GM23338 (cell line): ENCODE measurements around the gene UPF2. TPM values are rescaled to one million over a fixed set of nuclear protein-coding genes. Genes with fewer than 3 reads are reported as not detected.

Experiments used
- ATAC-seq: fragments of 200-7000 bp; cut with Tn5 transposase; 3 replicates; pipeline ENCODE4 v1.9.1; 2020
- DNase-seq: peaks from one replicate; pipeline ENCODE4 v3.0.0-alpha.2; 2015; ENCODE audit warnings: low spot score
- H2AFZ ChIP-seq: fragments of 200-600 bp; sonication (generic); 2 replicates; pipeline ENCODE4 v1.8.0; 2016; ENCODE audit warnings: antibody characterized with exemption, mild to moderate bottlenecking, moderate library complexity
- H3F3A ChIP-seq: fragments of 200-600 bp; sonication (generic); replicated peaks from 2 replicates; pipeline ENCODE4 v1.8.0; 2017; ENCODE audit warnings: antibody characterized with exemption, mixed run types, low read depth
- H3K27ac ChIP-seq: fragments of 200-600 bp; sonication (generic); 2 replicates; pipeline ENCODE4 v1.6.1; 2016; ENCODE audit warnings: low read depth
- H3K27me3 ChIP-seq: fragments of 200-600 bp; sonication (generic); 2 replicates; pipeline ENCODE4 v1.8.0; 2016; ENCODE audit warnings: mild to moderate bottlenecking, mixed run types, moderate library complexity; ENCODE audit not compliant: insufficient read depth
- H3K36me3 ChIP-seq: fragments of 200-600 bp; sonication (generic); 2 replicates; pipeline ENCODE4 v1.8.0; 2016; ENCODE audit warnings: mild to moderate bottlenecking; ENCODE audit not compliant: insufficient read depth
- H3K4me1 ChIP-seq: fragments of 200-600 bp; sonication (generic); 2 replicates; pipeline ENCODE4 v1.8.0; 2016; ENCODE audit warnings: mild to moderate bottlenecking, moderate library complexity; ENCODE audit not compliant: insufficient read depth
- H3K4me2 ChIP-seq: fragments of 200-600 bp; sonication (generic); 2 replicates; pipeline ENCODE4 v1.7.1; 2017; ENCODE audit warnings: mixed run types
- H3K4me3 ChIP-seq: fragments of 200-600 bp; sonication (generic); 2 replicates; pipeline ENCODE4 v1.6.1; 2016; ENCODE audit warnings: mixed run types
- H3K79me2 ChIP-seq: fragments of 200-600 bp; sonication (generic); replicated peaks from 2 replicates; pipeline ENCODE4 v1.8.0; 2017; ENCODE audit warnings: mild to moderate bottlenecking; ENCODE audit not compliant: insufficient read depth
- H3K9me2 ChIP-seq: fragments of 200-600 bp; sonication (generic); 2 replicates; pipeline ENCODE4 v1.8.0; 2017; ENCODE audit not compliant: insufficient read depth
- H4K20me1 ChIP-seq: fragments of 200-600 bp; sonication (generic); replicated peaks from 2 replicates; pipeline ENCODE4 v1.8.0; 2017; ENCODE audit warnings: mild to moderate bottlenecking; ENCODE audit not compliant: insufficient read depth
- H3K27ac Mint-ChIP-seq: 2 replicates; pipeline ENCODE4 v1.8.0; 2020; ENCODE audit warnings: inconsistent platforms, mild to moderate bottlenecking, moderate library complexity, mixed read lengths
- H3K27me3 Mint-ChIP-seq: 3 replicates; pipeline ENCODE4 v1.8.0; 2022; ENCODE audit warnings: low read depth, mild to moderate bottlenecking, moderate library complexity, mixed read lengths, inconsistent platforms; ENCODE audit not compliant: insufficient read depth, poor library complexity
- H3K36me3 Mint-ChIP-seq: 3 replicates; pipeline ENCODE4 v1.8.0; 2021; ENCODE audit warnings: low read depth, mild to moderate bottlenecking, inconsistent platforms, moderate library complexity, mixed read lengths
- H3K4me1 Mint-ChIP-seq: 3 replicates; pipeline ENCODE4 v1.8.0; 2020; ENCODE audit warnings: mild to moderate bottlenecking, inconsistent platforms, mixed read lengths
- H3K4me3 Mint-ChIP-seq: 3 replicates; pipeline ENCODE4 v1.8.0; 2021; ENCODE audit warnings: moderate library complexity, mild to moderate bottlenecking, inconsistent platforms, mixed read lengths
- H3K9me3 Mint-ChIP-seq: 3 replicates; pipeline ENCODE4 v1.8.0; 2020; ENCODE audit warnings: moderate library complexity, mild to moderate bottlenecking, inconsistent platforms, mixed read lengths
- CTCF ChIP-seq, 2 experiments: fragments of 200-600 bp in 1 of 2; sonication (generic) in 1 of 2; conservative IDR thresholded peaks; 2 replicates each; pipeline versions ENCODE4 v1.5.1 to v1.6.1; 2016 to 2017; ENCODE audit warnings: antibody characterized with exemption in 2 of 2, low read depth in 2 of 2, mild to moderate bottlenecking in 2 of 2, moderate library complexity in 1 of 2
- EZH2phosphoT487 ChIP-seq: fragments of 200-600 bp; sonication (generic); IDR thresholded peaks from one replicate; pipeline ENCODE4 v1.8.1; 2018; ENCODE audit warnings: antibody characterized with exemption; ENCODE audit not compliant: unreplicated experiment
- POLR2AphosphoS5 ChIP-seq: IDR thresholded peaks from 2 replicates; pipeline ENCODE4 v1.6.1; 2016; ENCODE audit warnings: antibody characterized with exemption, low read depth
- REST ChIP-seq: IDR thresholded peaks from one replicate; pipeline ENCODE4 v1.6.1; 2018; ENCODE audit warnings: antibody characterized with exemption; ENCODE audit not compliant: unreplicated experiment
- ZNF114 ChIP-seq: fragments of 250-450 bp; sonication (Bioruptor Pico); IDR thresholded peaks from 2 replicates; pipeline ENCODE4 v1.5.0; 2020; ENCODE audit warnings: mild to moderate bottlenecking, moderate library complexity
- ZNF331 ChIP-seq: fragments of 250-450 bp; sonication (Bioruptor Pico); IDR thresholded peaks from 2 replicates; pipeline ENCODE4 v1.5.0; 2020; ENCODE audit warnings: low read depth, mild to moderate bottlenecking, moderate library complexity
- ZNF462 ChIP-seq: fragments of 250-450 bp; sonication (Bioruptor Pico); IDR thresholded peaks from 2 replicates; pipeline ENCODE4 v1.5.0; 2020; ENCODE audit warnings: mild to moderate bottlenecking, moderate library complexity
- polyA plus RNA-seq: library from polyadenylated mRNA; unstranded; fragments of >200 nt; fragmentation: Nextera tagmentation; extraction: Ambion mirVana; gene quantifications from 2 replicates; pipeline ENCODE4 v1.2.1, GENCODE V29; 2016
- total RNA-seq: library from RNA; depleted of rRNA; stranded (reverse); fragments of >200 nt; shearing (Covaris generic); gene quantifications from 2 replicates; pipeline ENCODE4 v1.2.3, GENCODE V29; 2014

UPF2 gene
- total and polyA plus RNA-seq, 2 experiments from 2014 or later = 29.0 to 78.5 TPM

GRCh38 chr10:11958956-11959355, 83.7 kb downstream of the UPF2 start (continued):
- no peak for TF ChIP-seq CTCF (conservative IDR thresholded peaks at IDR 0.05; ENCODE audit: low read depth in 2 of 2)

GRCh38 chr10:11951695-11952094, 90.9 kb downstream of the UPF2 start:
- TF ChIP-seq EZH2phosphoT487 = no peak
- no peak for TF ChIP-seq ZNF114 (CRISPR knock-in tag)
- no peak for TF ChIP-seq POLR2AphosphoS5
- H3K4me3 ChIP-seq = no peak overlapping the region
- H3K79me2 ChIP-seq = no peaks in the 10 kb centered on the region
- peak overlapping the region; percentile 43; the same call in 1 of the 2 replicates for H3K27ac ChIP-seq
- no peak for ATAC-seq
- H4K20me1 ChIP-seq = no peaks in the 10 kb centered on the region; the same call in 1 of the 2 replicates
- H3K36me3 ChIP-seq = peaks cover 9% of the 10 kb centered on the region
- H2AFZ ChIP-seq = no peak overlapping the region
- H3K9me2 ChIP-seq = no peaks in the 10 kb centered on the region
- DNase-seq = no peak
- Mint-ChIP-seq H3K27ac (no peak overlapping the region), H3K4me1 (peaks cover 5% of the 10 kb centered on the region; the same call in 2 of the 3 replicates), H3K9me3 (no peaks in the 10 kb centered on the region), H3K27me3 (no peaks in the 10 kb centered on the region), H3K36me3 (peaks cover 41% of the 10 kb centered on the region), H3K4me3 (no peak overlapping the region)
- H3K4me1 ChIP-seq = peaks cover 4% of the 10 kb centered on the region; the same call in 1 of the 2 replicates
- H3K27me3 ChIP-seq = no peaks in the 10 kb centered on the region
- H3K4me2 ChIP-seq = no peak overlapping the region
- no peaks in the 10 kb centered on the region for H3F3A ChIP-seq

GRCh38 chr10:11950325-11951018, 92.1 kb downstream of the UPF2 start:
- no peaks in the 10 kb centered on the region for H3K79me2 ChIP-seq
- DNase-seq (no peak), ATAC-seq (no peak)
- no peaks in the 10 kb centered on the region for H3K27me3 ChIP-seq
- no peaks in the 10 kb centered on the region for H3K27me3 Mint-ChIP-seq
- no peak overlapping the region for H2AFZ ChIP-seq
- H3K27ac Mint-ChIP-seq = no peak overlapping the region
- H3K9me3 Mint-ChIP-seq = no peaks in the 10 kb centered on the region
- H3K36me3 ChIP-seq = peaks cover 6% of the 10 kb centered on the region
- peaks cover 4% of the 10 kb centered on the region; the same call in 1 of the 2 replicates for H3K4me1 ChIP-seq
- peaks cover 5% of the 10 kb centered on the region; the same call in 2 of the 3 replicates for H3K4me1 Mint-ChIP-seq
- no peak overlapping the region for H3K4me3 ChIP-seq
- no peak overlapping the region for H3K4me3 Mint-ChIP-seq
- no peak overlapping the region for H3K27ac ChIP-seq
- no peak overlapping the region for H3K4me2 ChIP-seq
- peaks cover 33% of the 10 kb centered on the region; the same call in 2 of the 3 replicates for H3K36me3 Mint-ChIP-seq
- H4K20me1 ChIP-seq = no peaks in the 10 kb centered on the region; the same call in 1 of the 2 replicates
- no peaks in the 10 kb centered on the region for H3K9me2 ChIP-seq
- no peaks in the 10 kb centered on the region for H3F3A ChIP-seq
- TF ChIP-seq ZNF462 (CRISPR knock-in tag) (no peak), REST (no peak), ZNF331 (no peak)
